Fibroblast of mammary gland (primary cell): Measurements from ENCODE around the gene BCL2.

ENCODE experiments used
- DNase-seq: peaks from one replicate; pipeline ENCODE4 v3.0.0-alpha.2; 2010; ENCODE audit warnings: low read depth
- H3K4me3 ChIP-seq: 2 replicates; pipeline ENCODE4 v1.5.1; 2011; ENCODE audit warnings: low read depth, mild to moderate bottlenecking, low read length, moderate library complexity; ENCODE audit not compliant: control insufficient read depth
- TF ChIP-seq, protein P1 (sequence below): conservative IDR thresholded peaks from 2 replicates; pipeline ENCODE4 v1.5.1; 2011; ENCODE audit warnings: low read depth, low read length, inconsistent platforms; ENCODE audit not compliant: control insufficient read depth, insufficient read depth

BCL2 gene

DNA sequence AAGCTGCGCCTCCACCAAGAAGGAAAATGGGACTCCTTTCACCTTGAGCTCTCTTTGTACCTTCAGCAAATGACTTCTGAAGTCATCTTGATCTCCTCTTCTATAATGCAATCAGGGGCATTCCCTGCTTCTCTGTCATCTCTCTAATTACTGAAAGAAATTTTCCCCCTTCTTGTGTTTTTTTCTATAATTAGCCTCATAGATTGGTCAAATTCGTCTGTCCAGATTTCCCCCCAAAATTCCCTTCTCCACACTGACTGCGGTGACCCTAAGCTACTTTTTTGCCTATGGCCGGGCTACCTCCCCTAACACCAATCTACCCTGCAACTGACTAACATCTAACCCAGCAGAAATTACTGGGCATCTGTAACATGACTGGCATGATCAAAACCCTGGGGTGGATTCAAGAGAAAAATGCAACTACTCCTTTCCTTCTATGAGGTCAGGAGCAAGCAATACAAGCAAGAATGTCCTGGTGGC is 168.6 kb downstream of the BCL2 start:
- no peak overlapping the region for H3K4me3 ChIP-seq
- TF ChIP-seq, protein P1, sequence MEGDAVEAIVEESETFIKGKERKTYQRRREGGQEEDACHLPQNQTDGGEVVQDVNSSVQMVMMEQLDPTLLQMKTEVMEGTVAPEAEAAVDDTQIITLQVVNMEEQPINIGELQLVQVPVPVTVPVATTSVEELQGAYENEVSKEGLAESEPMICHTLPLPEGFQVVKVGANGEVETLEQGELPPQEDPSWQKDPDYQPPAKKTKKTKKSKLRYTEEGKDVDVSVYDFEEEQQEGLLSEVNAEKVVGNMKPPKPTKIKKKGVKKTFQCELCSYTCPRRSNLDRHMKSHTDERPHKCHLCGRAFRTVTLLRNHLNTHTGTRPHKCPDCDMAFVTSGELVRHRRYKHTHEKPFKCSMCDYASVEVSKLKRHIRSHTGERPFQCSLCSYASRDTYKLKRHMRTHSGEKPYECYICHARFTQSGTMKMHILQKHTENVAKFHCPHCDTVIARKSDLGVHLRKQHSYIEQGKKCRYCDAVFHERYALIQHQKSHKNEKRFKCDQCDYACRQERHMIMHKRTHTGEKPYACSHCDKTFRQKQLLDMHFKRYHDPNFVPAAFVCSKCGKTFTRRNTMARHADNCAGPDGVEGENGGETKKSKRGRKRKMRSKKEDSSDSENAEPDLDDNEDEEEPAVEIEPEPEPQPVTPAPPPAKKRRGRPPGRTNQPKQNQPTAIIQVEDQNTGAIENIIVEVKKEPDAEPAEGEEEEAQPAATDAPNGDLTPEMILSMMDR: no peak
- DNase-seq: no peak

DNA sequence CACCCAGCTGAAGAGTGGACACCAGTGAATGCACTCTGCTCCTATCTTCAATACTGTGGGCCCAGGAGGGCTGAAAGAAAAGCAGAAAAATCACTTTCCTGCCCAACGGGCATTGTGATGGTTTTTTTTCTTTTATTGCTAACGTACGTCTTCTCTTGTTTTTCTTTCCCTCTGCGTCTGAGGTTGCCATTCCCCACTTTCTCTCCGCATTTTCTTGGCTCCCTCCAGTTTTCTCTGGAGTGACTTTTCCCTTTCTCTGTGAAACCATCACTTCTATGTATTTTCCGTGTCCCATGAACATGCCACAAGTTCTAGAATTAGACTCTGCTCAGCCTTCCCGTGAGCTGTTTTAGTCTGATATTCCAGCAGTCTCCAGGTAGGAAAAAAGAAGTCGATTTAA is 169.2 kb downstream of the BCL2 start:
- H3K4me3 ChIP-seq: no peak overlapping the region
- TF ChIP-seq, protein P1: no peak
- DNase-seq: no peak

DNA sequence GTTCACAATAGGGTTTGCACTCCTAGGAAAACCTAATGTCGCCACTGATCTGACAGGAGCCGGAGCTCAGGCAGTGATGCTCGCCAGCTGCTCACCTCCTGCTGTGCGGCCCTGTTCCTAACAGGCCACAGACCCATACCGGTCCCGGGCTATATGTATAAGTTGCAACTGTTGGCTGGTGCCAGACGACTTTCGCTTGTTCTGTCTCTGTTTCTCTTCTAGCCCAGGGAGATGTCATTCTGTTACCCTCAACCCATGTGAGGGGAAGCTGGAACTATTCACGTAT is 170.3 kb downstream of the BCL2 start:
- no peak for DNase-seq
- TF ChIP-seq, protein P1: no peak
- no peak overlapping the region for H3K4me3 ChIP-seq

DNA sequence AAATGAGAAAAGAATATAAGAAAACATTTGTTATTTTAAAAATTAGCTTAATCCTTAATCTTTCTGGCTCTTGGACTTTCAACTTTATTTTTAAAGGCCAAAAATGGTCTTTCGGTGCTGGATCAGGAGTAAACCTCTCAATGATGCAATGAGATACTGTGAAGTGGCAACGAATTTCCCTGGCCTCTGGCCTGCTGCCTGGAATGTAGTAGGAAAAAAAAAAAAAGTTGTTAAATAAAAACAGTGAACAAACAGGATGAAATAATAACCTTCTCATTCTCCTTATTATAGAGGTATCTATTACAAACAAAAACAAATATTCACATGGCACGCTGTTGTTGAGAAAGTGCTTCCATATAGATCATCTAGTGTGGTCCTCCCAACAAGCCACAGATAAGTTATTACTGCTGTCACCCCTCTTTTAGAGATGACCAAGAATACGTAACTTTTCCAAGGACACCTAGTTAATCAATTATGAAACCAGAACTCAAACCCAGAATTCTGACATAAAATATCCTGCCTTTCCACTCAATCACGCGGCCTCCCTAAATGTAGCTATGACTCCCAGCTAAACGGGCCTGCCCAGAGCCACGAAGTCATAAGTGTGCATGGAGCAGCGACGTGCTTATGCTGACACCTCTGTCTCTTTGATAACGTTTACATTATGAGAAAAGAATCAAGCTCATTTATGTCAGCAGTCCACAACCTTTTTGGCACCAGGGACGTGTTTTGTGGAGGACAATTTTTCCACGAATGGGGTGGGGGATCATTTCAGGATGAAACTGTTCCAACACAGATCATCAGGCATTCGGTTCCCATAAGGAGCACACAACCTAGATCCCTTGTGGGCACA is 170.9 kb downstream of the BCL2 start:
- peak; percentile 69 for DNase-seq
- no peak overlapping the region for H3K4me3 ChIP-seq
- TF ChIP-seq, protein P1: no peak

DNA sequence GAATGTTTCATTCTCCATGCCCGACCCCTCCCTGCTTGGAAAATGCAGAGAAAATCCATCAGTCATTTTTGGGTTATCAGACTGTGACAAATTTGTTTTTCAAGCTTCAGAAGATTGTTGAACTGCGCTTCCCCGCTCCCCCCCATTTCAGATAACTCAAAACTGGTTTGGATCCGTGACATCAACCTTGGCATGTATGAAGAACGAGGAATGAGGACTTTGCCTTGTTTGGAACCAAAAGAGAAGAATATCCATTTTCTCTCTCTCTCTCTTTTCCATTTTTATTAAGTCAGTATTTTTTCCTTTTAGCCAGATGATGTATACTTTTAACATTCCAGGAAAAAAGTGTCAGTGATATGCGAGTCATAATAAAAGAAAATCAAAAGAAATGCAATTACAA is 171.6 kb downstream of the BCL2 start:
- no peak overlapping the region for H3K4me3 ChIP-seq
- DNase-seq: no peak
- TF ChIP-seq, protein P1: no peak

DNA sequence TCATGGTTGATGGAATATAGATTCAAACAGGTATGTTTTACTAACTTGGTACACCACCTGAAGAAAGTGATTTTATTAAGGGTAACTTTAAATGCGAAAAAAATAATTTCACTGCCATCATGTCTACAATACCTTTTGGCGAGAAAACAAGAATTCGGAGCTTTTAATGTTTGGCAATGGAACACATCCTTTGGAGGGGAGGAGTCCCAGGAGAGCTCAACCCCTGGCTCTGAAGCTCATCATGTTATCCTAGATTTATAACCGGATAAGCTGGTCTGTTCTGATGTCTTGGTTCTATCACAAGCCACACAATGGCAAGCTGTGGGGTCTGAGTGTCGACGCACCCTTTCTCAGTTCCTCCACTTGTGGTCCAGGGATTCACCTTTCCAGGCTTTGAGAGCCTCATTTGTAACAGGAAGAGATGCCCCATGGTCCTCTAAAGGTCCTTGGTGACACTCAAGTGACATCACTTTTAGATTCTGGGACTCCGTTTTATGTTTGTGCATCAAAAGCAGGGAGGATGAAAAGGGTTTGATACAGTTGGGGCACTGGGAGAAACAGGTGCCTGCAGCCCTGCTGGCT is 172.7 kb downstream of the BCL2 start:
- H3K4me3 ChIP-seq: no peak overlapping the region
- DNase-seq: no peak
- TF ChIP-seq, protein P1: no peak
